Ovary (tissue), 9 donors: Measurements from ENCODE around the gene TMEM30B. TPM values are rescaled to one million over a fixed set of nuclear protein-coding genes. Genes with fewer than 3 reads are reported as not detected.

Experiments used
- DNase-seq, 5 donors: peaks; one replicate each; pipeline ENCODE4 v3.0.0-alpha.2; 2019 to 2020
- H3K27ac ChIP-seq, 2 donors: fragments of 200-600 bp; one replicate each; pipeline versions ENCODE4 v1.5.1 to v1.8.0; 2019 to 2022
- H3K27me3 ChIP-seq: fragments of 200-600 bp; one replicate; pipeline ENCODE4 v1.8.0; 2022
- H3K36me3 ChIP-seq: fragments of 200-600 bp; sonication (generic); one replicate; pipeline ENCODE4 v1.5.1; 2019
- H3K4me1 ChIP-seq: one replicate; pipeline ENCODE4 v1.8.1; 2013; ENCODE audit warnings: mild to moderate bottlenecking, moderate library complexity; ENCODE audit not compliant: insufficient read depth
- H3K4me3 ChIP-seq: fragments of 200-600 bp; sonication (generic); one replicate; pipeline ENCODE4 v1.5.1; 2017
- H3K9me3 ChIP-seq, 2 donors: fragments of 200-600 bp in 1 of 2; sonication (generic) in 1 of 2; one replicate each; pipeline versions ENCODE4 v1.5.1 to v1.8.1; 2013 to 2019; ENCODE audit warnings: mild to moderate bottlenecking in 1 of 2, moderate library complexity in 1 of 2
- CTCF ChIP-seq, 3 donors: fragments of 450-650 bp in 2 of 3; fragments of 200-600 bp in 1 of 3; IDR thresholded peaks; one replicate each; pipeline versions ENCODE4 v1.5.1 to v1.8.0; 2016 to 2022; ENCODE audit warnings: antibody characterized with exemption in 3 of 3, mild to moderate bottlenecking in 1 of 3
- EP300 ChIP-seq: sonication (generic); formaldehyde crosslinking; IDR thresholded peaks from one replicate; pipeline ENCODE4 v1.6.1; 2017; ENCODE audit warnings: antibody characterized with exemption
- POLR2A ChIP-seq: fragments of 450-650 bp; IDR thresholded peaks from one replicate; pipeline ENCODE4 v1.6.1; 2017; ENCODE audit warnings: antibody characterized with exemption, mild to moderate bottlenecking, moderate library complexity
- WGBS, 3 donors: extraction: QIAGEN DNeasy Blood & Tissue Kit in 1 of 3; methylation state at CpG; one replicate each; pipeline versions ENCODE4 v1.1.5 to v1.1.7; 2013 to 2017; 5-methylcytosine and 5-hydroxymethylcytosine counted together
- intact Hi-C, 4 donors: fragments of 100-400 bp; cut with DNase I; formaldehyde crosslinking; loops; one replicate each; pipeline versions ENCODE4 v1.11.0 to v1.15.1; 2022 to 2023
- polyA plus RNA-seq, 2 donors: library from polyadenylated mRNA; stranded (reverse); fragments of 200-250 nt in 1 of 2; fragments of 350-450 nt in 1 of 2; fragmentation: Illumina TruSeq in 1 of 2; extraction: RNeasy Lipid Tissue Mini Kit (QIAGEN cat#74804) in 1 of 2; gene quantifications; one replicate each; pipeline ENCODE4 v1.2.3, GENCODE V29; 2013 to 2014
- total RNA-seq, 7 donors: library from RNA; depleted of rRNA in 2 of 7; stranded (reverse); fragments of >200 nt in 2 of 7; fragmentation: NEBNext Ultra II Directional in 3 of 7; extraction: Animal tissue kit (Norgen Biotek cat#: 25700) in 3 of 7; gene quantifications; one replicate each; pipeline versions ENCODE4 v1.1.0 to v1.2.4, GENCODE V29; 2016 to 2023
- donor health status: DM: no; HTN: no; CAD: no; lungs with moderate emphysema.
- donor health status: DM: no; HTN: no; CAD: no.
- donor health status: Bipolar disorder and iron deficiency.
- donor health status: DM: yes; HTN: yes; CAD: no.
- donor health status: DM: no; HTN: no; CAD: no.
- donor health status: DM: yes; HTN: yes; CAD: no.

The TMEM30B gene
- total and polyA plus RNA-seq, 9 donors = 1.2 to 35.3 (median 3.5) TPM

GRCh38 chr14:61297581-61297980, 16.4 kb upstream of the TMEM30B start:
- no peaks in the 10 kb centered on the region for H3K9me3 ChIP-seq
- peaks cover 2% of the 10 kb centered on the region for H3K4me1 ChIP-seq
- WGBS, 3 donors = 71 to 76% (median 71%) methylated on average over 6 of the region's 6 CpGs
- no peaks in the 10 kb centered on the region for H3K27me3 ChIP-seq
- no peaks in the 10 kb centered on the region for H3K36me3 ChIP-seq
- no peak for DNase-seq
- H3K27ac ChIP-seq = no peak overlapping the region
- intact Hi-C loops = no loop called here
- H3K4me3 ChIP-seq = no peak overlapping the region
- TF ChIP-seq EP300 = no peak
- TF ChIP-seq CTCF (IDR thresholded peaks at IDR 0.05) = no peak
- no peak for TF ChIP-seq POLR2A

- WGBS, 3 donors = 36 to 37% (median 37%) methylated on average over 2 of the region's 2 CpGs
- intact Hi-C loops = no loop called here
- Histone ChIP-seq H3K27me3 (no peaks in the 10 kb centered on the region), H3K4me1 (peaks cover 2% of the 10 kb centered on the region), H3K9me3 (no peaks in the 10 kb centered on the region), H3K27ac (no peak overlapping the region), H3K4me3 (no peak overlapping the region), H3K36me3 (no peaks in the 10 kb centered on the region)
- TF ChIP-seq EP300 = no peak
- no peak for TF ChIP-seq CTCF (IDR thresholded peaks at IDR 0.05)
- DNase-seq = no peak
Measured at GRCh38 chr14:61296719-61297502, 15.8 kb upstream of the TMEM30B start.

- peaks cover 2% of the 10 kb centered on the region for H3K4me1 ChIP-seq
- DNase-seq = no peak
- H3K36me3 ChIP-seq = no peaks in the 10 kb centered on the region
- H3K4me3 ChIP-seq = no peak overlapping the region
- no peaks in the 10 kb centered on the region for H3K9me3 ChIP-seq
- WGBS, 3 donors = 11 to 26% (median 22%) methylated on average over 3 of the region's 3 CpGs
- TF ChIP-seq CTCF (IDR thresholded peaks at IDR 0.05) (no peak), POLR2A (no peak), EP300 (no peak)
- no peaks in the 10 kb centered on the region for H3K27me3 ChIP-seq
- intact Hi-C loops = no loop called here
- H3K27ac ChIP-seq = no peak overlapping the region
Measured at GRCh38 chr14:61296151-61296550, 15.0 kb upstream of the TMEM30B start.

- H3K36me3 ChIP-seq = no peaks in the 10 kb centered on the region
- no peaks in the 10 kb centered on the region for H3K4me1 ChIP-seq
- no peak overlapping the region for H3K4me3 ChIP-seq
- H3K9me3 ChIP-seq = no peaks in the 10 kb centered on the region
- 50 to 60% (median 60%) methylated on average over 1 of the region's 1 CpG for WGBS, 3 donors
- no peak for TF ChIP-seq CTCF (IDR thresholded peaks at IDR 0.05)
- TF ChIP-seq EP300 = no peak
- no peak for TF ChIP-seq POLR2A
- intact Hi-C loops = no loop called here
- no peak overlapping the region for H3K27ac ChIP-seq
- DNase-seq = no peak
- H3K27me3 ChIP-seq = no peaks in the 10 kb centered on the region
Measured at GRCh38 chr14:61290701-61291100, 9.6 kb upstream of the TMEM30B start.
